HepG2 (cell line): ENCODE results near the gene CCL24. TPM values are rescaled to one million over a fixed set of nuclear protein-coding genes. Genes with fewer than 3 reads are reported as not detected.

Source experiments
- ATAC-seq: fragments of 200-7000 bp; cut with Tn5 transposase; 3 replicates; pipeline ENCODE4 v1.9.1; 2020; ENCODE audit warnings: mild to moderate bottlenecking, moderate library complexity
- BruUV-seq: library from RNA; stranded (reverse); fragments of 400-500 nt; replicated peaks from 2 replicates; lab custom pipeline; 2021; lab: Mats Ljungman, UMichigan
- CTCF ChIA-PET: fragments of 300-600 bp; formaldehyde crosslinking; extraction: SDS; loops from one replicate; lab custom pipeline; 2021; ENCODE audit warnings: low total read pairs, inconsistent platforms, low intra/inter-chr PET ratio; lab: Yijun Ruan, JAX
- POLR2A ChIA-PET: fragments of 350-600 bp; sonication (Branson Sonifier 250); formaldehyde crosslinking; loops from one replicate; lab custom pipeline; 2020; ENCODE audit warnings: antibody characterized with exemption, inconsistent platforms; lab: Yijun Ruan, JAX
- DNase-seq: peaks from one replicate; pipeline ENCODE4 v3.0.0-alpha.2; 2015; ENCODE audit warnings: low spot score
- FAIRE-seq: peaks from 3 replicates; lab custom pipeline; 2011; peaks lifted over from hg19 to GRCh38; lab: Jason Lieb, UNC
- H2AFZ ChIP-seq: one replicate; pipeline ENCODE4 v1.6.1; 2011; ENCODE audit warnings: low read length, inconsistent platforms
- H3K27ac ChIP-seq: fragments of 300-600 bp; 3 replicates; pipeline ENCODE4 v1.8.0; 2011; ENCODE audit warnings: mixed run types, mild to moderate bottlenecking, mixed read lengths, low read length, inconsistent platforms; ENCODE audit not compliant: insufficient read depth; ENCODE audit errors: extremely low read length
- H3K27me3 ChIP-seq, 2 experiments: fragments of 200-600 bp in 1 of 2; 2 replicates in 1 of 2; 3 replicates in 1 of 2; pipeline versions ENCODE4 v1.6.0 to v1.8.0; 2011; ENCODE audit warnings: low read length in 2 of 2, mild to moderate bottlenecking in 2 of 2, moderate library complexity in 2 of 2, inconsistent platforms in 1 of 2; ENCODE audit not compliant: insufficient read depth in 2 of 2, control insufficient read depth in 1 of 2
- H3K36me3 ChIP-seq, 2 experiments: fragments of 200-600 bp in 1 of 2; replicated peaks in 1 of 2; 2 replicates in 1 of 2; 3 replicates in 1 of 2; pipeline versions ENCODE4 v1.5.1 to v1.8.0; 2011; ENCODE audit warnings: low read length in 2 of 2, inconsistent platforms in 1 of 2; ENCODE audit not compliant: insufficient read depth in 2 of 2, control insufficient read depth in 1 of 2
- H3K4me1 ChIP-seq: 2 replicates; pipeline ENCODE4 v1.5.1; 2012; ENCODE audit warnings: low read length, inconsistent platforms; ENCODE audit not compliant: insufficient read depth
- H3K4me2 ChIP-seq: 2 replicates; pipeline ENCODE4 v1.6.0; 2011; ENCODE audit warnings: low read depth, low read length, inconsistent platforms
- H3K4me3 ChIP-seq, 3 experiments: fragments of 200-600 bp in 1 of 3; sonication (generic), shearing (Covaris generic) in 1 of 3; replicated peaks in 1 of 3; 2 replicates each; pipeline ENCODE4 v1.5.1; 2011 to 2016; ENCODE audit warnings: low read length in 3 of 3, inconsistent platforms in 2 of 3, low read depth in 2 of 3, mild to moderate bottlenecking in 2 of 3, control low read depth in 1 of 3, mixed read lengths in 1 of 3; ENCODE audit not compliant: insufficient read depth in 1 of 3
- H3K79me2 ChIP-seq: one replicate; pipeline ENCODE4 v1.6.1; 2011; ENCODE audit warnings: low read length, inconsistent platforms; ENCODE audit not compliant: insufficient read depth
- H3K9ac ChIP-seq: 2 replicates; pipeline ENCODE4 v1.6.0; 2011; ENCODE audit warnings: mild to moderate bottlenecking, low read depth, low read length, inconsistent platforms; ENCODE audit not compliant: insufficient read depth
- H3K9me3 ChIP-seq: 2 replicates; pipeline ENCODE4 v1.5.1; 2012; ENCODE audit warnings: mild to moderate bottlenecking, low read length
- H4K20me1 ChIP-seq: 2 replicates; pipeline ENCODE4 v1.6.0; 2011; ENCODE audit warnings: inconsistent platforms, mild to moderate bottlenecking, low read length, moderate library complexity; ENCODE audit not compliant: insufficient read depth
- ELF1 ChIP-seq: sonication (generic); formaldehyde crosslinking; IDR thresholded peaks from 2 replicates; pipeline ENCODE4 v1.4.0; 2020; ENCODE audit warnings: missing genetic modification reagents
- FOXA1 ChIP-seq, 2 experiments: fragments of 450-650 bp in 1 of 2; sonication (generic) in 1 of 2; formaldehyde crosslinking in 1 of 2; IDR thresholded peaks; 2 replicates each; pipeline versions ENCODE4 v1.4.0 to v1.6.1; 2016 to 2020; ENCODE audit warnings: missing genetic modification reagents in 1 of 2
- HDAC6 ChIP-seq: fragments of 200-600 bp; sonication (generic); IDR thresholded peaks from 2 replicates; pipeline ENCODE4 v1.7.0; 2017; ENCODE audit warnings: mild to moderate bottlenecking, antibody characterized with exemption, low read length, low read depth
- MEF2D ChIP-seq: sonication (generic); formaldehyde crosslinking; IDR thresholded peaks from 2 replicates; pipeline ENCODE4 v1.5.1; 2020; ENCODE audit warnings: mild to moderate bottlenecking, missing genetic modification reagents
- RARA ChIP-seq: IDR thresholded peaks from 2 replicates; pipeline ENCODE4 v1.6.1; 2016; ENCODE audit warnings: missing genetic modification reagents, missing compliant biosample characterization
- SMARCC2 ChIP-seq: fragments of 450-650 bp; IDR thresholded peaks from 2 replicates; pipeline ENCODE4 v1.6.1; 2017; ENCODE audit warnings: antibody characterized with exemption, mild to moderate bottlenecking
- ZNF501 ChIP-seq: sonication (generic); formaldehyde crosslinking; IDR thresholded peaks from 2 replicates; pipeline ENCODE4 v1.5.1; 2020; ENCODE audit warnings: mild to moderate bottlenecking, moderate library complexity, missing genetic modification reagents
- ZNF709 ChIP-seq: sonication (generic); formaldehyde crosslinking; IDR thresholded peaks from 2 replicates; pipeline ENCODE4 v1.5.0; 2020; ENCODE audit warnings: mild to moderate bottlenecking, missing genetic modification reagents
- WGBS: methylation state at CpG from one replicate; pipeline ENCODE4 v1.1.6; 2017; ENCODE audit warnings: low lambda C conversion rate; 5-methylcytosine and 5-hydroxymethylcytosine counted together
- in situ Hi-C: cut with HindIII; loops from 2 replicates; pipeline ENCODE4 v1.10.0; 2017; ENCODE audit warnings: low pct_unique_long_range_greater_than_20kb; ENCODE audit not compliant: extremely low pct_ligation_motif_present
- intact Hi-C: fragments of 100-400 bp; cut with micrococcal nuclease; formaldehyde crosslinking; loops from one replicate; pipeline ENCODE4 v1.10.0; 2022; ENCODE audit not compliant: unreplicated experiment
- polyA plus RNA-seq, 8 experiments: library from polyadenylated mRNA; depleted of rRNA in 3 of 8; stranded (reverse) in 7 of 8; unstranded in 1 of 8; fragments of >200 nt; fragmentation: Illumina TruSeq in 4 of 8; extraction: Trizol in 4 of 8; gene quantifications; 2 replicates each; pipeline versions ENCODE4 v1.2.1 to v1.2.3, GENCODE V29; 2011 to 2016; ENCODE audit warnings: low read depth in 4 of 8, missing spikeins in 1 of 8, mixed read lengths in 1 of 8; ENCODE audit not compliant: insufficient read depth in 1 of 8
- total RNA-seq, 5 experiments: library from RNA; depleted of rRNA; stranded (reverse); fragments of >200 nt; fragmentation: Illumina TruSeq; extraction: Trizol; gene quantifications; 2 replicates each; pipeline ENCODE4 v1.2.3, GENCODE V29; 2016; ENCODE audit warnings: low read depth in 1 of 5
- TF ChIP-seq, protein P1 (sequence below): sonication (generic); formaldehyde crosslinking; IDR thresholded peaks from 2 replicates; pipeline ENCODE4 v1.5.1; 2020; ENCODE audit warnings: mild to moderate bottlenecking, missing genetic modification reagents, borderline replicate concordance
- TF ChIP-seq, protein P2 (sequence below): fragments of 450-650 bp; IDR thresholded peaks from 2 replicates; pipeline ENCODE4 v1.6.1; 2017; ENCODE audit warnings: mild to moderate bottlenecking
- TF ChIP-seq, protein P3 (sequence below): sonication (generic); formaldehyde crosslinking; conservative IDR thresholded peaks from 2 replicates; pipeline ENCODE4 v1.5.0; 2020; ENCODE audit warnings: missing genetic modification reagents

The CCL24 gene
- total and polyA plus RNA-seq, 2 of the 13 experiments (the other 11 are each of a cell fraction or from before 2014, with no cell fraction given), result not detected

DNA sequence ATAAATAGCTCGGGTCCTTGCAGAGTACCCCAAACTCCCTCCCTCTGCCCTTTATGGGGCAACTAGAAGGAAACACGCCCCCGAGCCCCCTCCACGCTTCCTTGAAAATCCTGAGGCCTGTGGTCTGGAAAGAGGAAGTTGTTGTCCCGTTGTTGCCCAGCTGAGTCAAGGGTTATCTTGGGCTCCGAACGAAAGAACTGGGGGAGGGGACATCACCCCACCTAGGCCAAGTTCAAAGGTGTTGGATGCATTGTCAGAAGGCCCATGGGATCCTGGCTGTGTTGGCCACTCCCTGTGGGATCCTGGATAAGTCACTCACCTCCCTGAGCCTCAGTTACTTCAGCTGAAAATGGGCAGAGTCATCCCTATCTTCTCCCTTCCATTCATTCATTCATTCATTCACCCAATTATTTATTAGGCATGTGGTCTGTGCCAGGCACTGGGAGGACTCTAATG lies at the start of gene CCL24 (continued):
- TF ChIP-seq HDAC6 (no peak), MEF2D (CRISPR knock-in tag) (no peak)
- TF ChIP-seq, protein P1, sequence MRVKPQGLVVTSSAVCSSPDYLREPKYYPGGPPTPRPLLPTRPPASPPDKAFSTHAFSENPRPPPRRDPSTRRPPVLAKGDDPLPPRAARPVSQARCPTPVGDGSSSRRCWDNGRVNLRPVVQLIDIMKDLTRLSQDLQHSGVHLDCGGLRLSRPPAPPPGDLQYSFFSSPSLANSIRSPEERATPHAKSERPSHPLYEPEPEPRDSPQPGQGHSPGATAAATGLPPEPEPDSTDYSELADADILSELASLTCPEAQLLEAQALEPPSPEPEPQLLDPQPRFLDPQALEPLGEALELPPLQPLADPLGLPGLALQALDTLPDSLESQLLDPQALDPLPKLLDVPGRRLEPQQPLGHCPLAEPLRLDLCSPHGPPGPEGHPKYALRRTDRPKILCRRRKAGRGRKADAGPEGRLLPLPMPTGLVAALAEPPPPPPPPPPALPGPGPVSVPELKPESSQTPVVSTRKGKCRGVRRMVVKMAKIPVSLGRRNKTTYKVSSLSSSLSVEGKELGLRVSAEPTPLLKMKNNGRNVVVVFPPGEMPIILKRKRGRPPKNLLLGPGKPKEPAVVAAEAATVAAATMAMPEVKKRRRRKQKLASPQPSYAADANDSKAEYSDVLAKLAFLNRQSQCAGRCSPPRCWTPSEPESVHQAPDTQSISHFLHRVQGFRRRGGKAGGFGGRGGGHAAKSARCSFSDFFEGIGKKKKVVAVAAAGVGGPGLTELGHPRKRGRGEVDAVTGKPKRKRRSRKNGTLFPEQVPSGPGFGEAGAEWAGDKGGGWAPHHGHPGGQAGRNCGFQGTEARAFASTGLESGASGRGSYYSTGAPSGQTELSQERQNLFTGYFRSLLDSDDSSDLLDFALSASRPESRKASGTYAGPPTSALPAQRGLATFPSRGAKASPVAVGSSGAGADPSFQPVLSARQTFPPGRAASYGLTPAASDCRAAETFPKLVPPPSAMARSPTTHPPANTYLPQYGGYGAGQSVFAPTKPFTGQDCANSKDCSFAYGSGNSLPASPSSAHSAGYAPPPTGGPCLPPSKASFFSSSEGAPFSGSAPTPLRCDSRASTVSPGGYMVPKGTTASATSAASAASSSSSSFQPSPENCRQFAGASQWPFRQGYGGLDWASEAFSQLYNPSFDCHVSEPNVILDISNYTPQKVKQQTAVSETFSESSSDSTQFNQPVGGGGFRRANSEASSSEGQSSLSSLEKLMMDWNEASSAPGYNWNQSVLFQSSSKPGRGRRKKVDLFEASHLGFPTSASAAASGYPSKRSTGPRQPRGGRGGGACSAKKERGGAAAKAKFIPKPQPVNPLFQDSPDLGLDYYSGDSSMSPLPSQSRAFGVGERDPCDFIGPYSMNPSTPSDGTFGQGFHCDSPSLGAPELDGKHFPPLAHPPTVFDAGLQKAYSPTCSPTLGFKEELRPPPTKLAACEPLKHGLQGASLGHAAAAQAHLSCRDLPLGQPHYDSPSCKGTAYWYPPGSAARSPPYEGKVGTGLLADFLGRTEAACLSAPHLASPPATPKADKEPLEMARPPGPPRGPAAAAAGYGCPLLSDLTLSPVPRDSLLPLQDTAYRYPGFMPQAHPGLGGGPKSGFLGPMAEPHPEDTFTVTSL (CRISPR knock-in tag), result no peak

DNA sequence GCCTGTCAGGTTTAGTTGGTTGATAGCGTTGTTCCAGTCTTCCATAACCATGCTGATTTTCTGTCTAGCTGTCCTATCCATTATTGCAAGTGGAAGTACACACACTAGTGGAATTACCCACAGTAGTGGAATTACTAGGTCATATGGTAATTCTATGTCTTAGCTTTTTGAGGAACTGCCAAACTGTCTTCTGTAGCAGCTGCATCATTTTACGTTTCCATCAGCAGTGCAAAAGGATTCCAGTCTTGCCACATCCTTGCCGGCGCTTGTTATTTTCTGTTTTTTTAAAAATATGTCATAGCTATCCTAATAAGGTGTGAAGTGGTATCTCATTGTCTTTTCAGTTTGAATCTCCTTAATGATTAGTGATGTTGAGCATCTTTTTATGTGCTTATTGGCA lies 48.0 kb upstream of the CCL24 start:
- H3K4me2 ChIP-seq, result no peak overlapping the region
- no peaks in the 10 kb centered on the region for H3K9me3 ChIP-seq
- intact Hi-C loops (no loop called here), in situ Hi-C loops (no loop called here)
- DNase-seq, result no peak
- no peak for ATAC-seq
- H3K4me1 ChIP-seq, result peaks cover 9% of the 10 kb centered on the region
- H2AFZ ChIP-seq, result no peak overlapping the region
- H3K36me3 ChIP-seq, result no peaks in the 10 kb centered on the region
- CTCF ChIA-PET, result no interaction called here
- no peak overlapping the region for H3K4me3 ChIP-seq
- no peak for TF ChIP-seq ZNF709 (CRISPR knock-in tag)
- TF ChIP-seq, protein P2, sequence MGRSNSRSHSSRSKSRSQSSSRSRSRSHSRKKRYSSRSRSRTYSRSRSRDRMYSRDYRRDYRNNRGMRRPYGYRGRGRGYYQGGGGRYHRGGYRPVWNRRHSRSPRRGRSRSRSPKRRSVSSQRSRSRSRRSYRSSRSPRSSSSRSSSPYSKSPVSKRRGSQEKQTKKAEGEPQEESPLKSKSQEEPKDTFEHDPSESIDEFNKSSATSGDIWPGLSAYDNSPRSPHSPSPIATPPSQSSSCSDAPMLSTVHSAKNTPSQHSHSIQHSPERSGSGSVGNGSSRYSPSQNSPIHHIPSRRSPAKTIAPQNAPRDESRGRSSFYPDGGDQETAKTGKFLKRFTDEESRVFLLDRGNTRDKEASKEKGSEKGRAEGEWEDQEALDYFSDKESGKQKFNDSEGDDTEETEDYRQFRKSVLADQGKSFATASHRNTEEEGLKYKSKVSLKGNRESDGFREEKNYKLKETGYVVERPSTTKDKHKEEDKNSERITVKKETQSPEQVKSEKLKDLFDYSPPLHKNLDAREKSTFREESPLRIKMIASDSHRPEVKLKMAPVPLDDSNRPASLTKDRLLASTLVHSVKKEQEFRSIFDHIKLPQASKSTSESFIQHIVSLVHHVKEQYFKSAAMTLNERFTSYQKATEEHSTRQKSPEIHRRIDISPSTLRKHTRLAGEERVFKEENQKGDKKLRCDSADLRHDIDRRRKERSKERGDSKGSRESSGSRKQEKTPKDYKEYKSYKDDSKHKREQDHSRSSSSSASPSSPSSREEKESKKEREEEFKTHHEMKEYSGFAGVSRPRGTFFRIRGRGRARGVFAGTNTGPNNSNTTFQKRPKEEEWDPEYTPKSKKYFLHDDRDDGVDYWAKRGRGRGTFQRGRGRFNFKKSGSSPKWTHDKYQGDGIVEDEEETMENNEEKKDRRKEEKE, result no peak
- TF ChIP-seq, protein P3, sequence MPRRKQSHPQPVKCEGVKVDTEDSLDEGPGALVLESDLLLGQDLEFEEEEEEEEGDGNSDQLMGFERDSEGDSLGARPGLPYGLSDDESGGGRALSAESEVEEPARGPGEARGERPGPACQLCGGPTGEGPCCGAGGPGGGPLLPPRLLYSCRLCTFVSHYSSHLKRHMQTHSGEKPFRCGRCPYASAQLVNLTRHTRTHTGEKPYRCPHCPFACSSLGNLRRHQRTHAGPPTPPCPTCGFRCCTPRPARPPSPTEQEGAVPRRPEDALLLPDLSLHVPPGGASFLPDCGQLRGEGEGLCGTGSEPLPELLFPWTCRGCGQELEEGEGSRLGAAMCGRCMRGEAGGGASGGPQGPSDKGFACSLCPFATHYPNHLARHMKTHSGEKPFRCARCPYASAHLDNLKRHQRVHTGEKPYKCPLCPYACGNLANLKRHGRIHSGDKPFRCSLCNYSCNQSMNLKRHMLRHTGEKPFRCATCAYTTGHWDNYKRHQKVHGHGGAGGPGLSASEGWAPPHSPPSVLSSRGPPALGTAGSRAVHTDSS (CRISPR knock-in tag), result no peak
- TF ChIP-seq FOXA1 (IDR thresholded peaks at IDR 0.05), result no peak
- no peak for TF ChIP-seq FOXA1 (CRISPR knock-in tag; IDR thresholded peaks at IDR 0.05)
- TF ChIP-seq SMARCC2, result no peak
- TF ChIP-seq ZNF501, result no peak
- no peak for TF ChIP-seq ELF1 (CRISPR knock-in tag)
- no peak for TF ChIP-seq HDAC6
- no peak for TF ChIP-seq RARA (CRISPR knock-in tag)
- H3K9ac ChIP-seq, result no peak overlapping the region
- 50% methylated on average over 4 of the region's 4 CpGs for WGBS
- no peak overlapping the region for H3K27ac ChIP-seq
- H3K27me3 ChIP-seq, result no peaks in the 10 kb centered on the region
- FAIRE-seq, result no peak
- no TSS peak for BruUV-seq
- no peaks in the 10 kb centered on the region for H3K79me2 ChIP-seq
- POLR2A ChIA-PET, result no interaction called here
- H4K20me1 ChIP-seq, result no peaks in the 10 kb centered on the region
